Natural killer cell (primary cell): ENCODE data around the gene C13orf46. TPM values are rescaled to one million over a fixed set of nuclear protein-coding genes. Genes with fewer than 3 reads are reported as not detected.

Source experiments
- ATAC-seq, 3 donors: fragments of 150-1000 bp in 2 of 3; fragments of 200-7000 bp in 1 of 3; cut with Tn5 transposase; 1 replicate in 1 of 3; 2 replicates in 2 of 3; pipeline ENCODE4 v1.10.0; 2021; ENCODE audit warnings: mild to moderate bottlenecking in 2 of 3, moderate library complexity in 2 of 3
- DNase-seq, 2 donors: peaks; one replicate each; pipeline versions ENCODE4 v3.0.0 to v3.0.0-alpha.2; 2013 to 2021; ENCODE audit warnings: mixed read lengths in 1 of 2
- H3K27ac ChIP-seq: one replicate; pipeline ENCODE4 v1.5.1; 2013; ENCODE audit warnings: mild to moderate bottlenecking, low read length
- H3K27me3 ChIP-seq: one replicate; pipeline ENCODE4 v1.6.1; 2013; ENCODE audit warnings: low read length; ENCODE audit not compliant: control insufficient read depth, insufficient read depth
- H3K36me3 ChIP-seq: one replicate; pipeline ENCODE4 v1.6.1; 2013; ENCODE audit warnings: low read length; ENCODE audit not compliant: control insufficient read depth, insufficient read depth
- H3K4me1 ChIP-seq: one replicate; pipeline ENCODE4 v1.6.1; 2013; ENCODE audit warnings: low read length; ENCODE audit not compliant: control insufficient read depth, insufficient read depth
- H3K4me3 ChIP-seq: one replicate; pipeline ENCODE4 v1.5.1; 2013; ENCODE audit warnings: low read length
- H3K9me3 ChIP-seq: one replicate; pipeline ENCODE4 v1.6.1; 2013; ENCODE audit warnings: low read length; ENCODE audit not compliant: control insufficient read depth, insufficient read depth
- H3K27ac Mint-ChIP-seq, 2 donors: one replicate each; pipeline ENCODE4 v1.8.0; 2022; ENCODE audit warnings: mild to moderate bottlenecking in 2 of 2, mixed read lengths in 2 of 2, moderate library complexity in 1 of 2
- H3K27me3 Mint-ChIP-seq, 2 donors: one replicate each; pipeline ENCODE4 v1.8.0; 2022; ENCODE audit warnings: low read depth in 2 of 2, mixed read lengths in 2 of 2
- H3K36me3 Mint-ChIP-seq: one replicate; pipeline ENCODE4 v1.8.0; 2022; ENCODE audit warnings: mixed read lengths
- H3K4me1 Mint-ChIP-seq, 2 donors: one replicate each; pipeline ENCODE4 v1.8.0; 2022; ENCODE audit warnings: mixed read lengths in 2 of 2
- H3K4me3 Mint-ChIP-seq: one replicate; pipeline ENCODE4 v1.8.0; 2022; ENCODE audit warnings: mild to moderate bottlenecking, moderate library complexity, mixed read lengths
- H3K9me3 Mint-ChIP-seq, 2 donors: one replicate each; pipeline ENCODE4 v1.8.0; 2022; ENCODE audit warnings: mixed read lengths in 2 of 2
- WGBS: methylation state at CpG from one replicate; pipeline ENCODE4 v1.1.7; 2013; ENCODE audit warnings: missing lambda C conversion rate; ENCODE audit not compliant: insufficient coverage; 5-methylcytosine and 5-hydroxymethylcytosine counted together
- intact Hi-C: fragments of 100-400 bp; cut with micrococcal nuclease; formaldehyde crosslinking; loops from one replicate; pipeline ENCODE4 v1.14.2; 2022
- total RNA-seq, 4 donors: library from RNA; stranded (reverse); fragments of 120-200 nt in 1 of 4; gene quantifications; one replicate each; pipeline versions ENCODE4 v1.2.3 to v1.2.4, GENCODE V29; 2013 to 2022
- TF ChIP-seq, protein P1 (sequence below): fragments of 200-600 bp; IDR thresholded peaks from one replicate; pipeline ENCODE4 v1.8.0; 2022; ENCODE audit warnings: antibody characterized with exemption

Gene C13orf46
- total RNA-seq, 3 donors from 2014 or later (not counting 1 experiment from before 2014, with no cell fraction given) = 21.1 to 23.9 (median 23.5) TPM

DNA sequence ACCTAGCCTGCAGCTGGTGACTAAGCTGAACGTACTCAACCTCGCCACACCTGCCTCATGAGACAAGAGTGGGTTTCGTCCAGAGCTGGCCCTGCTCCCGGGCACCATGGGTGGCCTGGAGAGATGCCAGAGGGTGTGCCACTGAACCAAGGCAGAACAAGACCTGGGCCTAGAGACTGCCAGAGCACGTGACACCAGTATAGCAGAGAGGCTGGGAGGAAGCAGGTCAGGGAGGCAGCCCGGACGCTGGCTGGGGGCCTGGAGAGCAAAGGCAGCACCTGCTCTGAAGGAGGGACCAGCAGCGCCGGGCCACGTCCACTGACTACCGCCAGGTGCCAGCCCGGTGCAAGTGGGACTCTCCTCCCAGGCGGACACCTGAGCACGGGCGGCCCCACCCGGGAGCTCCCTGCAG, 7.3 kb upstream of the C13orf46 start:
- peaks cover 64% of the 10 kb centered on the region for H3K36me3 ChIP-seq
- H3K9me3 Mint-ChIP-seq = peaks cover 2 to 3% of the 10 kb centered on the region in 2 donors
- no peak overlapping the region for H3K27ac ChIP-seq
- H3K4me3 Mint-ChIP-seq = no peak overlapping the region
- peak overlapping the region; percentile 48 to 91 for H3K27ac Mint-ChIP-seq
- no peak overlapping the region for H3K4me3 ChIP-seq
- TF ChIP-seq, protein P1, sequence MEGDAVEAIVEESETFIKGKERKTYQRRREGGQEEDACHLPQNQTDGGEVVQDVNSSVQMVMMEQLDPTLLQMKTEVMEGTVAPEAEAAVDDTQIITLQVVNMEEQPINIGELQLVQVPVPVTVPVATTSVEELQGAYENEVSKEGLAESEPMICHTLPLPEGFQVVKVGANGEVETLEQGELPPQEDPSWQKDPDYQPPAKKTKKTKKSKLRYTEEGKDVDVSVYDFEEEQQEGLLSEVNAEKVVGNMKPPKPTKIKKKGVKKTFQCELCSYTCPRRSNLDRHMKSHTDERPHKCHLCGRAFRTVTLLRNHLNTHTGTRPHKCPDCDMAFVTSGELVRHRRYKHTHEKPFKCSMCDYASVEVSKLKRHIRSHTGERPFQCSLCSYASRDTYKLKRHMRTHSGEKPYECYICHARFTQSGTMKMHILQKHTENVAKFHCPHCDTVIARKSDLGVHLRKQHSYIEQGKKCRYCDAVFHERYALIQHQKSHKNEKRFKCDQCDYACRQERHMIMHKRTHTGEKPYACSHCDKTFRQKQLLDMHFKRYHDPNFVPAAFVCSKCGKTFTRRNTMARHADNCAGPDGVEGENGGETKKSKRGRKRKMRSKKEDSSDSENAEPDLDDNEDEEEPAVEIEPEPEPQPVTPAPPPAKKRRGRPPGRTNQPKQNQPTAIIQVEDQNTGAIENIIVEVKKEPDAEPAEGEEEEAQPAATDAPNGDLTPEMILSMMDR = no peak
- no peaks in the 10 kb centered on the region for H3K9me3 ChIP-seq
- peaks cover 5 to 12% of the 10 kb centered on the region in 2 donors for H3K4me1 Mint-ChIP-seq
- intact Hi-C loops = no loop called here
- ATAC-seq = no peak
- H3K36me3 Mint-ChIP-seq = peaks cover 7% of the 10 kb centered on the region
- no peaks in the 10 kb centered on the region for H3K27me3 ChIP-seq
- no peaks in the 10 kb centered on the region for H3K27me3 Mint-ChIP-seq
- no peak for DNase-seq
- 97% methylated on average over 16 of the region's 16 CpGs for WGBS
- H3K4me1 ChIP-seq = no peaks in the 10 kb centered on the region

DNA sequence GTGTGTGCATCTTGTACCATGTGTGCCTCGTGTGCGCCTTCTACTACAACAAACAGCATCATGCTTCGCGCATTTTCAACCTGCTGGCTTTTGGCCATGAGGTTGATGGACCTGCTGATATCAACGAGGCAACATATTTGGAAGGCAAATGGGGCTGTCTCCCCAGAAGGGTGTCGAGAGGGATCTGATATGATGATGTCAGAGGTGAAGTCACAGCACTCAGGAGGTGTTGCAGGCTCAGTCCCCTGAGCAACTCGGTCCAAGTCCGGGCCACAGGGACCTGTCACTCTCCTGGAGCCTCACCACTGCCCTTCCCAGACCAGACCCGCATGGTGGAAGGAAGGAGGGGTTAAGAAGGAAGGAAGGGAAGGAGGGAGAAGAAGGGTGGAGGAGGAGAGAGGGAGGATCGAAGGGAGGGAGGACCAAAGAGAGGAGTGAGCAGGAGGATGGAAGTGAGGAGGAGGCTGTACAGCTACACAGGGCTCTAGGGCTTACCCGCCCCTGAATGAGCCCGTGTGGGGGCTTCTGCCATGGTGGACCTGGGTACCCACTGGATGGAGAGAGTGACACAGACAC, 6.7 kb upstream of the C13orf46 start:
- peak overlapping the region; percentile 62 to 91 for H3K27ac Mint-ChIP-seq
- Histone ChIP-seq H3K4me1 (no peaks in the 10 kb centered on the region), H3K36me3 (peaks cover 66% of the 10 kb centered on the region), H3K27me3 (no peaks in the 10 kb centered on the region), H3K4me3 (no peak overlapping the region), H3K27ac (no peak overlapping the region), H3K9me3 (no peaks in the 10 kb centered on the region)
- H3K9me3 Mint-ChIP-seq = peaks cover 2 to 3% of the 10 kb centered on the region in 2 donors
- H3K27me3 Mint-ChIP-seq = no peaks in the 10 kb centered on the region
- peaks cover 7% of the 10 kb centered on the region for H3K36me3 Mint-ChIP-seq
- TF ChIP-seq, protein P1 = no peak
- WGBS = 94% methylated on average over 12 of the region's 12 CpGs
- ATAC-seq = peak in 1 of 3 donors; percentile 32
- intact Hi-C loops = no loop called here
- peaks cover 5 to 12% of the 10 kb centered on the region in 2 donors for H3K4me1 Mint-ChIP-seq
- no peak for DNase-seq
- no peak overlapping the region for H3K4me3 Mint-ChIP-seq

DNA sequence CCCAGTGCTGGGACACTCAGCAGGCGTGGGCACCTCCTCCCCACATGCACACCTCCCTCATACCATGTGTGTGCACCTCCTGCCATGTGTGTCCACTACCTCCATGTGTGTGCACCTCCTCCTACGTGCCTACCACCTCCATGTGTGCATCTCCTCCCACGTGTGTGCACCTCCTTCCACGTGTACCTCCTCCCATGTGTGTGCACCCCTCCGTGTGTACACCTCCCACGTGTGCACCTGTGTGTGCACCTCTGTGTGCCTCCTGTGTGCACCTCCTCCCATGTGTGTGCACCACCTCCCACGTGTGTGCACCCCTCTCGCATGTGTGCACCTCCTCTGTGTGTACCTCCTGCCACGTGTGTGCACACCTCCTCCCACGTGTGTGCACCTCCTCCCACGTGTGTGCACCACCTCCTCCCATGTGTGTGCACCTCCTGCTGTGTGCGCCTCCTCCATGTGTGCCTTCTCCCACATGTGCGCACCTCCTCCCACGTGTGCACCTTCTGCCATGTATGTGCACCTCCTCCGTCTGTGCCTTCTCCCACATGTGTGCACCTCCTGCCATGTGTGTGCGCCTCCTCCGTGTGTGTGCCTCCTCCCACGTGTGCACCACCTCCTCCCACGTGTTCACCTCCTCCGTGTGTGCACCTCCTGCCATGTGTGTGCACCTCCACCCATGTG, 6.1 kb upstream of the C13orf46 start:
- no peak overlapping the region for H3K27ac ChIP-seq
- peaks cover 5 to 12% of the 10 kb centered on the region in 2 donors for H3K4me1 Mint-ChIP-seq
- H3K36me3 Mint-ChIP-seq = peaks cover 7% of the 10 kb centered on the region
- H3K27ac Mint-ChIP-seq = peak overlapping the region; percentile 62 to 91
- intact Hi-C loops = no loop called here
- H3K36me3 ChIP-seq = peaks cover 73% of the 10 kb centered on the region
- H3K9me3 ChIP-seq = no peaks in the 10 kb centered on the region
- TF ChIP-seq, protein P1 = no peak
- peaks cover 2 to 3% of the 10 kb centered on the region in 2 donors for H3K9me3 Mint-ChIP-seq
- ATAC-seq = peak in 1 of 3 donors; percentile 43
- no peak overlapping the region for H3K4me3 ChIP-seq
- H3K4me3 Mint-ChIP-seq = no peak overlapping the region
- DNase-seq = no peak
- H3K27me3 ChIP-seq = no peaks in the 10 kb centered on the region
- no peaks in the 10 kb centered on the region for H3K4me1 ChIP-seq
- H3K27me3 Mint-ChIP-seq = no peaks in the 10 kb centered on the region
- WGBS = 96% methylated on average over 20 of the region's 20 CpGs
